Left lung (tissue), 10 donors: ENCODE measurements around the gene PPP5C. TPM values are rescaled to one million over a fixed set of nuclear protein-coding genes. Genes with fewer than 3 reads are reported as not detected.
"Not testable (repeated sequence)": the region's sequence is repeated elsewhere in the genome, so short reads cannot be mapped to it uniquely, and the experiment has no call there.

Experiments used
- ATAC-seq: fragments of 200-7000 bp; cut with Tn5 transposase; one replicate; pipeline ENCODE4 v1.9.1; 2020; ENCODE audit warnings: moderate library complexity
- DNase-seq, 4 donors: peaks; one replicate each; pipeline ENCODE4 v3.0.0-alpha.2; 2013 to 2020
- H3K27ac ChIP-seq, 2 donors: fragments of 200-600 bp; sonication (generic) in 1 of 2; one replicate each; pipeline versions ENCODE4 v1.5.0 to v1.8.0; 2020 to 2021
- H3K27me3 ChIP-seq, 2 donors: fragments of 200-600 bp; sonication (generic) in 1 of 2; one replicate each; pipeline versions ENCODE4 v1.5.0 to v1.8.0; 2020 to 2021
- H3K36me3 ChIP-seq, 2 donors: fragments of 200-600 bp; sonication (generic) in 1 of 2; one replicate each; pipeline versions ENCODE4 v1.5.0 to v1.8.0; 2020 to 2021
- H3K4me1 ChIP-seq, 2 donors: fragments of 200-600 bp; one replicate each; pipeline ENCODE4 v1.8.0; 2021
- H3K4me3 ChIP-seq, 2 donors: fragments of 200-600 bp; sonication (generic) in 1 of 2; one replicate each; pipeline versions ENCODE4 v1.5.0 to v1.8.0; 2020 to 2021; ENCODE audit warnings: mild to moderate bottlenecking in 1 of 2
- H3K9me3 ChIP-seq, 2 donors: fragments of 200-600 bp; sonication (generic) in 1 of 2; one replicate each; pipeline versions ENCODE4 v1.5.0 to v1.8.0; 2020 to 2021
- CTCF ChIP-seq, 2 donors: fragments of 200-600 bp; sonication (generic) in 1 of 2; IDR thresholded peaks; one replicate each; pipeline versions ENCODE4 v1.5.0 to v1.8.0; 2021; ENCODE audit warnings: antibody characterized with exemption in 2 of 2
- intact Hi-C, 2 donors: fragments of 100-400 bp; cut with DNase I; formaldehyde crosslinking; loops; one replicate each; pipeline versions ENCODE4 v1.11.2 to v1.14.2; 2022
- polyA plus RNA-seq, 6 donors: library from polyadenylated mRNA; unstranded; fragments of 120-200 nt; gene quantifications; one replicate each; pipeline ENCODE4 v1.2.1, GENCODE V29; 2013; ENCODE audit not compliant: insufficient read length in 6 of 6
- total RNA-seq, 2 donors: library from RNA; stranded (reverse); fragmentation: NEBNext Ultra II Directional; extraction: Animal tissue kit (Norgen Biotek cat#: 25700); gene quantifications; one replicate each; pipeline ENCODE4 v1.2.1, GENCODE V29; 2021
- donor health status: DM: no; HTN: yes; CAD: no.
- donor health status: DM: no; HTN: no; CAD: no.

The PPP5C gene
- total and polyA plus RNA-seq, 8 donors, result 52.6 to 114 (median 98.3) TPM

GRCh38 chr19:46392837-46393236 lies 46.0 kb downstream of the PPP5C start:
- Histone ChIP-seq H3K27ac (peak overlapping the region in 1 of 2 donors; percentile 48), H3K27me3 (peaks cover 0 to under 1% of the 10 kb centered on the region in 2 donors), H3K4me1 (peaks cover 0 to 8% of the 10 kb centered on the region in 2 donors), H3K36me3 (peaks cover 0 to 46% of the 10 kb centered on the region in 2 donors), H3K9me3 (no peaks in the 10 kb centered on the region), H3K4me3 (no peak overlapping the region)
- no peak for DNase-seq
- intact Hi-C loops, result loop anchor here in 1 of 2 donors (10.0 kb wide), 1 partner anchor 108 kb away; no protein-coding TSS in a partner anchor
- no peak for ATAC-seq
- TF ChIP-seq CTCF (IDR thresholded peaks at IDR 0.05), result no peak

DNA sequence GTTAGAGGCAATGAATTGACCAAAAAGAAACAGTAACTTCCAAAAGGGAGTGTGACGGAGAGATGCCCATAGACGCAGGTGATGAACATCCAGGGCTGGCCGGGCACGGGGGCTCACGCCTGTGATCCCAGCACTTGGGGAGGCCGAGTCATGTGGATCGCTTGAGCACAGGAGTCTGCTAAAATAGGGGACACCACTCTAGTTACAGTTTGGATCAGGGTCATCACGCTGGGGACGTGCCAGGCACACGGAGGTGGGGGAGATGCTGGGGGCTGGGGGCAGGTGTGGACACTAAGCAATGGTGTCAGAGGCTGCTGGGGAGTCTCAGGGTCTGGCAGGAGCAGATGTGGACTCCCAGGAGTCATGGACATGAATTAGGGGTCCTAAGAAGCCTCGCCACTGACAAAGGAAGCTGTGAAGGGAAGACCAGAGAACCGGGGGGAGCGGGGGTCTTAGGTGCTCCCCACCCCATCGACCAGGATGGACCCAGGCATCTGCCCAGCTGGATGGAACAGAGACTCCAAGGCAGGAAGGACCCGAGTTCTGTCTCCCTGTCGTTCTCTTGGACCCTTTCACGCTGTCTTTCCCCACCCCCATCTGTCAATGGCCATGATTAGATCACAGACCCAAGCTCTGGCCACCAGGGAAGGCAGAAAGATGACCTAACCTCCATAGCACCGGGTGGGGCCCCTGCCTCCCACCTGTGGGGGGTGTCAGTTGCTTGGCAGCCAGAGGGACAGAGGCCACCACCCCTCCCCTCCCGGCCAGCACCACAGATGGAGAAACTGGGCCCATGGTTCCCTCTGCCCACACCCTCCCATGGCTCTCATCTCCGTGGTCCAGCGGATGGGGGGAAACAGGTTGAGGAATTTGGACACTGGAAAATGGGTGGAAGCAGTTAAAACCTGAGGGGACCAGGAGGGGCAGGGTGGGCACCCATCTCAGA lies 46.8 kb downstream of the PPP5C start:
- Histone ChIP-seq H3K36me3 (peaks cover 0 to 37% of the 10 kb centered on the region in 2 donors), H3K27ac (no peak overlapping the region), H3K9me3 (no peaks in the 10 kb centered on the region), H3K4me3 (no peak overlapping the region), H3K27me3 (peaks cover 0 to 8% of the 10 kb centered on the region in 2 donors), H3K4me1 (peaks cover 0 to 8% of the 10 kb centered on the region in 2 donors)
- ATAC-seq (no peak), DNase-seq (peak in 2 of 4 donors; percentile 30 to 45)
- intact Hi-C loops, result loop anchor here in 1 of 2 donors (10.0 kb wide), 1 partner anchor 109 kb away; no protein-coding TSS in a partner anchor
- no peak for TF ChIP-seq CTCF (IDR thresholded peaks at IDR 0.05)

DNA sequence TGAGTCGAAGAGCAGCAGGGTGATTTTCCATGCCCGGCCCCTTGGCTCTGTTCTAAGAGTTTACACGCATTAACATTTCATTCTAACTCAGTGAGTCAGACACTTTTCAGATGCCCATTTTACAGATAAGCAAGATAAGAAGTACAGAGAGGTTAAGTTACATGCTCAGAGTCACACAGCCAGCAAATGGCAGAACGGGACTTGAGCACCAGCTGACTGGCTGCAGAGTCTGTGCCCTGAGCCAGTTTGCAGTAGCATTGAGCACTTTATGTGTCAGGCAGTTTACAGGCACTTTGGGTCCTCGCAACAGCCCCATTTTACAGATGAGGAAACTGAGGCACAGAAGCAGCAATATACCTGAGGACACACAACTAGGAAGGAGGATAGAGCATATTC lies 47.5 kb downstream of the PPP5C start:
- Histone ChIP-seq H3K27me3 (peaks cover 0 to 14% of the 10 kb centered on the region in 2 donors), H3K9me3 (no peaks in the 10 kb centered on the region), H3K36me3 (peaks cover 0 to 32% of the 10 kb centered on the region in 2 donors), H3K4me1 (peaks cover 0 to 8% of the 10 kb centered on the region in 2 donors), H3K4me3 (no peak overlapping the region), H3K27ac (no peak overlapping the region)
- peak in 1 of 4 donors; percentile 9 for DNase-seq
- no peak for ATAC-seq
- TF ChIP-seq CTCF (IDR thresholded peaks at IDR 0.05), result no peak
- intact Hi-C loops, result loop anchor here in 1 of 2 donors (10.0 kb wide), 1 partner anchor 110 kb away; no protein-coding TSS in a partner anchor

- H3K27me3 ChIP-seq, result peaks cover 0 to 45% of the 10 kb centered on the region in 2 donors
- not testable (repeated sequence) for ATAC-seq, H3K4me1 ChIP-seq, H3K4me3 ChIP-seq, H3K36me3 ChIP-seq, H3K27ac ChIP-seq, H3K9me3 ChIP-seq
- intact Hi-C loops, result loop anchor here in 1 of 2 donors (10.0 kb wide), 1 partner anchor 113 kb away; no protein-coding TSS in a partner anchor
- DNase-seq, result peak in 2 of 4 donors; percentile 10 to 38
These were observed 51.1 kb downstream of the PPP5C start for GRCh38 chr19:46397801-46398479.

- no peak for TF ChIP-seq CTCF (IDR thresholded peaks at IDR 0.05)
- H3K4me1 ChIP-seq, result peaks cover 10 to 18% of the 10 kb centered on the region in 2 donors
- H3K27ac ChIP-seq, result no peak overlapping the region
- no peaks in the 10 kb centered on the region for H3K36me3 ChIP-seq
- intact Hi-C loops, result loop anchor here in 1 of 2 donors (5.0 kb wide), 1 partner anchor 85 kb away; no protein-coding TSS in a partner anchor
- peaks cover 8 to 93% of the 10 kb centered on the region in 2 donors for H3K27me3 ChIP-seq
- ATAC-seq (no peak), DNase-seq (no peak)
- H3K4me3 ChIP-seq, result no peak overlapping the region
- no peaks in the 10 kb centered on the region for H3K9me3 ChIP-seq
These were observed 55.8 kb downstream of the PPP5C start for GRCh38 chr19:46402725-46403124.
